MCF 10A (cell line): Measurements from ENCODE around the gene BEND3. TPM values are rescaled to one million over a fixed set of nuclear protein-coding genes. Genes with fewer than 3 reads are reported as not detected.

Source experiments
- BruUV-seq: library from RNA; stranded (reverse); fragments of 400-500 nt; replicated peaks from 2 replicates; lab custom pipeline; 2021; lab: Mats Ljungman, UMichigan
- CTCF ChIA-PET: fragments of 300-600 bp; sonication (Branson Sonifier 250); formaldehyde crosslinking; extraction: SDS; loops from one replicate; lab custom pipeline; 2021; ENCODE audit warnings: antibody characterized with exemption, inconsistent platforms; lab: Yijun Ruan, JAX
- POLR2A ChIA-PET: fragments of 300-600, 350-650 bp; sonication (Branson Sonifier 250); formaldehyde crosslinking; extraction: SDS; loops from one replicate; lab custom pipeline; 2020; ENCODE audit warnings: antibody characterized with exemption, inconsistent platforms; lab: Yijun Ruan, JAX
- DNase-seq: peaks from one replicate; pipeline ENCODE4 v3.0.0-alpha.2; 2018; ENCODE audit not compliant: unreplicated experiment
- H3K27ac Mint-ChIP-seq: one replicate; pipeline ENCODE4 v1.8.0; 2022; ENCODE audit warnings: mild to moderate bottlenecking, low read depth, mixed read lengths; ENCODE audit not compliant: unreplicated experiment
- H3K27me3 Mint-ChIP-seq: one replicate; pipeline ENCODE4 v1.8.0; 2022; ENCODE audit warnings: mixed read lengths; ENCODE audit not compliant: insufficient read depth, unreplicated experiment
- H3K36me3 Mint-ChIP-seq: one replicate; pipeline ENCODE4 v1.8.0; 2022; ENCODE audit warnings: mild to moderate bottlenecking, moderate library complexity, mixed read lengths; ENCODE audit not compliant: insufficient read depth, unreplicated experiment
- H3K4me1 Mint-ChIP-seq: one replicate; pipeline ENCODE4 v1.8.0; 2022; ENCODE audit warnings: mixed read lengths; ENCODE audit not compliant: insufficient read depth, unreplicated experiment
- H3K4me3 Mint-ChIP-seq: one replicate; pipeline ENCODE4 v1.8.0; 2022; ENCODE audit warnings: mild to moderate bottlenecking, moderate library complexity, mixed read lengths; ENCODE audit not compliant: unreplicated experiment
- H3K9me3 Mint-ChIP-seq: one replicate; pipeline ENCODE4 v1.8.0; 2022; ENCODE audit warnings: mixed read lengths; ENCODE audit not compliant: unreplicated experiment
- intact Hi-C: fragments of 100-400 bp; cut with micrococcal nuclease; formaldehyde crosslinking; loops from 2 replicates; pipeline ENCODE4 v1.14.1; 2022
- total RNA-seq: library from RNA; stranded (reverse); gene quantifications from 2 replicates; pipeline ENCODE4 v1.2.3, GENCODE V29; 2022
- TF ChIP-seq, protein P1 (sequence below): fragments of 200-600 bp; IDR thresholded peaks from one replicate; pipeline ENCODE4 v1.8.0; 2022; ENCODE audit warnings: antibody characterized with exemption, mild to moderate bottlenecking; ENCODE audit not compliant: unreplicated experiment

Gene BEND3
- total RNA-seq, 1 experiment from 2014 or later, result 3.1 TPM

DNA sequence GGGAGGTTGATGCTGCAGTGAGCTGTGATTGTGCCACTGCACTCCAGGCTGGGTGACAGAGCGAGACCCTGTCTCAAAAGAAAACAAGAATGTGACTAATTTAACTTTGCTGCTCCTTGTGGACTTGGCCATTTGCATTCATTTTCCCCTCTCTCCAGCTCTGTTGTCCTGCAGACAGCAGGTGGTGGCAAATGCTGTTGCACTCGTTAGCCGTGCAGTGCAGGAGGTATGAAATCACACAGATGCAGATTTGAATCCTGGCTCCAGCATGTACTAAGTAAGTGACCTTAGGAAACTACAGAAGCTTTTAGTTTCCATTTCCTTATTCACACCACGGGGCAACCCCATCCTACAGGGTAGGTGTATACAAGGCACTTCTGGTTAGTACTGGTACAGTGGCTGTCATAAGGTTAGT, 9.6 kb upstream of the BEND3 start:
- H3K4me1 Mint-ChIP-seq, result no peaks in the 10 kb centered on the region
- no peaks in the 10 kb centered on the region for H3K9me3 Mint-ChIP-seq
- no peaks in the 10 kb centered on the region for H3K27me3 Mint-ChIP-seq

DNA sequence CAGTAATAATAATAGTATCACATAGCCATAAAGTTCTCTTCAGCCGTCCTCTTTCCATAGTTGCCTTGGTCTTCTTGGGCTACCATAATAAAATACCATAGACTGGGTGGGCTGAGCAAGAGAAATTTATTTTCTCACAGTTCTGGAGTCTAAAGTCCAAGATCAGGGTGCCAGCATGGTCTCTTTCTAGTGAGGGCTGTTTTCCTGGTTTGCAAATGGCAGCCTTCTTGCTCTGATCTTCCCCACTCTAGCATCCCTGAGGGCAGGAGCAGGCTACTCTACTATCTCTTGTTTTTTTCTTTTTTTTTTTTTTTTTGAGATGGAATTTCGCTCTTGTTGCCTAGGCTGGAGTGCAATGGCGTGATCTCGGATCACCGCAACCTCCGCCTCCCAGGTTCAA, 8.2 kb upstream of the BEND3 start:
- no peak for DNase-seq
- no peaks in the 10 kb centered on the region for H3K36me3 Mint-ChIP-seq
- intact Hi-C loops, result no loop called here
- no TSS peak for BruUV-seq
- no peak overlapping the region for H3K27ac Mint-ChIP-seq
- TF ChIP-seq, protein P1, sequence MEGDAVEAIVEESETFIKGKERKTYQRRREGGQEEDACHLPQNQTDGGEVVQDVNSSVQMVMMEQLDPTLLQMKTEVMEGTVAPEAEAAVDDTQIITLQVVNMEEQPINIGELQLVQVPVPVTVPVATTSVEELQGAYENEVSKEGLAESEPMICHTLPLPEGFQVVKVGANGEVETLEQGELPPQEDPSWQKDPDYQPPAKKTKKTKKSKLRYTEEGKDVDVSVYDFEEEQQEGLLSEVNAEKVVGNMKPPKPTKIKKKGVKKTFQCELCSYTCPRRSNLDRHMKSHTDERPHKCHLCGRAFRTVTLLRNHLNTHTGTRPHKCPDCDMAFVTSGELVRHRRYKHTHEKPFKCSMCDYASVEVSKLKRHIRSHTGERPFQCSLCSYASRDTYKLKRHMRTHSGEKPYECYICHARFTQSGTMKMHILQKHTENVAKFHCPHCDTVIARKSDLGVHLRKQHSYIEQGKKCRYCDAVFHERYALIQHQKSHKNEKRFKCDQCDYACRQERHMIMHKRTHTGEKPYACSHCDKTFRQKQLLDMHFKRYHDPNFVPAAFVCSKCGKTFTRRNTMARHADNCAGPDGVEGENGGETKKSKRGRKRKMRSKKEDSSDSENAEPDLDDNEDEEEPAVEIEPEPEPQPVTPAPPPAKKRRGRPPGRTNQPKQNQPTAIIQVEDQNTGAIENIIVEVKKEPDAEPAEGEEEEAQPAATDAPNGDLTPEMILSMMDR, result no peak
- H3K9me3 Mint-ChIP-seq, result no peaks in the 10 kb centered on the region
- CTCF ChIA-PET, result interaction anchor here (0.6 kb wide), 1 partner anchor 9 kb away, joined by 3 read pairs; no protein-coding TSS in a partner anchor
- H3K27me3 Mint-ChIP-seq, result no peaks in the 10 kb centered on the region
- POLR2A ChIA-PET, result no interaction called here
- no peaks in the 10 kb centered on the region for H3K4me1 Mint-ChIP-seq
- no peak overlapping the region for H3K4me3 Mint-ChIP-seq

More for the DNA sequence above, 9.6 kb upstream of the BEND3 start:
- TF ChIP-seq, protein P1, result no peak
- no TSS peak for BruUV-seq
- ChIA-PET POLR2A (interaction anchor here (0.6 to 0.9 kb wide), 2 partner anchors 9 to 636 kb away, joined by 3 to 4 read pairs; partner anchors contain the start of gene BEND3), CTCF (interaction anchor here (0.6 to 1.5 kb wide), 6 partner anchors 9 to 751 kb away, joined by 3 to 5 read pairs (median 4); no protein-coding TSS in a partner anchor)
- intact Hi-C loops, result no loop called here
- H3K4me3 Mint-ChIP-seq, result no peak overlapping the region
- no peaks in the 10 kb centered on the region for H3K36me3 Mint-ChIP-seq
- no peak overlapping the region for H3K27ac Mint-ChIP-seq
- DNase-seq, result no peak

DNA sequence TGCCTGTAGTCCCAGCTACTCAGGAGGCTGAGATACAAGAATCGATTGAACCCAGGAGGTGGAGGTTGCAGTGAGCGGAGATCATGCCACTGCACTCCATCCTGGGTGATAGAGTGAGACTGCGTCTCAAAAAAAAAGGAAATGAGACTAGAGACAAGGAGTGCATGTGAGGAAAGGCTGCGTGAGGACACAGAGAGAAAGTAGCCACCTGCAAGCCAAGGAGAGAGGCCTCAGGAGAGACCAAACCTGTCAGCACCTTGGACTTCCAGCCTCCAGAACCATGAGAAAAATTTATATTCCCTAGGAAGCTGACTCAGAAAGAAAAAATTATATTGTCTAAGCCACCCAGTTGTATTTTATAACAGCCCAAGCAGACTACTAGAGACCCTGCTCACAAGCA, 7.4 kb upstream of the BEND3 start:
- intact Hi-C loops, result no loop called here
- Mint-ChIP-seq H3K27me3 (no peaks in the 10 kb centered on the region), H3K4me1 (no peaks in the 10 kb centered on the region), H3K36me3 (no peaks in the 10 kb centered on the region), H3K27ac (no peak overlapping the region), H3K4me3 (no peak overlapping the region), H3K9me3 (no peaks in the 10 kb centered on the region)
- POLR2A ChIA-PET, result no interaction called here
- no peak for DNase-seq
- CTCF ChIA-PET, result no interaction called here
- TF ChIP-seq, protein P1, result no peak
- no TSS peak for BruUV-seq

DNA sequence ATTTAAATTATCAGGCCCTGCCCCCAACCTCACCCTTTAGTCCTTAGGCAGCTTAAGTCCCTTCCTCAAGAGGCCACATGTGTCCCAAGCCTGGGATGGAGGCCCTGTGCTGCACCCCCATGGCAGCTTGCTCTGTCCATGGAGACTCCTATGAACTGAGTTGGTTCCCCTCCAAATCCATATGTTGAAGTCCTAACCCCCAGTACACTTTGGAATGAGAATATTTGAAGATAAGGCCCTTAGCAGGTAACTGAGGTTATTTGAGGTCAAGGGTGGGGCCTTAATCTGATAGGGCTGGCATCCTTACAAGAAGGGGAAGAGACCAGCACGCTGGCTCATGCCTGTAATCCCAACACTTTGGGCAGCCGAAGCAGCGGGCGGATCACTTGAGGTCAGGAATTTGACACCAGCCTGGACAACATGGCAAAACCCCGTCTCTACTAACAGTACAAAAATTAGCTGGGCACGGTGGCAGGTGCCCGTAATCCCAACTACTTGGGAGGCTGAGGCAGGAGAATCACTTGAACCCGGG, 6.7 kb upstream of the BEND3 start:
- H3K27me3 Mint-ChIP-seq, result no peaks in the 10 kb centered on the region
- no peaks in the 10 kb centered on the region for H3K36me3 Mint-ChIP-seq
- TF ChIP-seq, protein P1, result no peak
- no peak for DNase-seq
- ChIA-PET POLR2A (no interaction called here), CTCF (no interaction called here)
- H3K4me3 Mint-ChIP-seq, result no peak overlapping the region
- H3K4me1 Mint-ChIP-seq, result no peaks in the 10 kb centered on the region
- BruUV-seq, result no TSS peak
- intact Hi-C loops, result no loop called here
- H3K9me3 Mint-ChIP-seq, result no peaks in the 10 kb centered on the region
- H3K27ac Mint-ChIP-seq, result no peak overlapping the region
